Activated T-helper 1 cell treated with Interleukin-2 at 50 U/mL for 16 hours (primary cell): ENCODE measurements around the gene GSN.

Experiments used
- DNase-seq: peaks from one replicate; pipeline ENCODE4 v3.0.0-alpha.2; 2020; ENCODE audit warnings: low read depth

Gene GSN

GRCh38 chr9:121372239-121373010 lies 104.5 kb downstream of the GSN start:
- no peak for DNase-seq

- no peak for DNase-seq
These were observed 105.2 kb downstream of the GSN start for GRCh38 chr9:121373011-121373729.

GRCh38 chr9:121376214-121376830 lies 108.4 kb downstream of the GSN start:
- DNase-seq = no peak

- no peak for DNase-seq
These were observed 112.9 kb downstream of the GSN start for GRCh38 chr9:121380846-121381245.
